H1 (cell line): ENCODE measurements around the gene ELAVL2. TPM values are rescaled to one million over a fixed set of nuclear protein-coding genes. Genes with fewer than 3 reads are reported as not detected.

Experiments used
- CTCF ChIA-PET: fragments of 300-600 bp; sonication (Branson Sonifier 250); formaldehyde crosslinking; loops from one replicate; lab custom pipeline; 2021; ENCODE audit not compliant: partially characterized antibody; lab: Charles Lee
- POLR2A ChIA-PET: fragments of 300-600 bp; sonication (Branson Sonifier 250); formaldehyde crosslinking; loops from one replicate; lab custom pipeline; 2021; ENCODE audit warnings: inconsistent platforms; ENCODE audit not compliant: partially characterized antibody; lab: Charles Lee
- DNase-seq, 2 experiments: peaks; one replicate each; pipeline versions ENCODE4 v3.0.0 to v3.0.0-alpha.2; 2010 to 2022; ENCODE audit warnings: low spot score in 2 of 2, low read depth in 1 of 2, mixed read lengths in 1 of 2
- FAIRE-seq: peaks from 2 replicates; lab custom pipeline; 2011; peaks lifted over from hg19 to GRCh38; lab: Jason Lieb, UNC
- H2AFZ ChIP-seq: 2 replicates; pipeline ENCODE4 v1.8.1; 2012; ENCODE audit warnings: low read length, inconsistent platforms
- H2AK5ac ChIP-seq: 2 replicates; pipeline ENCODE4 v1.6.1; 2013; ENCODE audit warnings: low read depth, low read length
- H2BK120ac ChIP-seq: replicated peaks from 2 replicates; pipeline ENCODE3; 2013; ENCODE audit warnings: low read depth, low read length, inconsistent platforms
- H2BK12ac ChIP-seq: 2 replicates; pipeline ENCODE4 v1.6.1; 2013; ENCODE audit warnings: low read depth, low read length
- H2BK15ac ChIP-seq: 2 replicates; pipeline ENCODE4 v1.6.1; 2013; ENCODE audit warnings: low read length
- H2BK20ac ChIP-seq: 2 replicates; pipeline ENCODE4 v1.6.1; 2013; ENCODE audit warnings: low read length
- H2BK5ac ChIP-seq: 2 replicates; pipeline ENCODE4 v1.6.1; 2013; ENCODE audit warnings: low read depth, low read length
- H3K14ac ChIP-seq: 2 replicates; pipeline ENCODE4 v1.6.1; 2013; ENCODE audit warnings: inconsistent platforms; ENCODE audit not compliant: insufficient read length
- H3K18ac ChIP-seq: 2 replicates; pipeline ENCODE4 v1.6.1; 2013; ENCODE audit warnings: low read length; ENCODE audit errors: extremely low read depth
- H3K23ac ChIP-seq: 2 replicates; pipeline ENCODE4 v1.6.1; 2013; ENCODE audit warnings: inconsistent platforms; ENCODE audit not compliant: insufficient read length
- H3K23me2 ChIP-seq: 2 replicates; pipeline ENCODE4 v1.6.1; 2013; ENCODE audit warnings: low read depth, low read length
- H3K27ac ChIP-seq: 2 replicates; pipeline ENCODE4 v1.6.1; 2011; ENCODE audit warnings: low read depth, low read length, inconsistent platforms
- H3K27me3 ChIP-seq, 4 experiments: replicated peaks in 1 of 4; 1 replicate in 1 of 4; 2 replicates in 3 of 4; pipeline versions ENCODE4 v1.6.1 to v1.8.1; 2011 to 2013; ENCODE audit warnings: low read length in 3 of 4, mild to moderate bottlenecking in 3 of 4, inconsistent platforms in 2 of 4, mixed read lengths in 2 of 4, moderate library complexity in 1 of 4; ENCODE audit not compliant: control insufficient read depth in 3 of 4, insufficient read depth in 3 of 4; ENCODE audit errors: extremely low read depth in 1 of 4
- H3K36me3 ChIP-seq, 4 experiments: 2 replicates each; pipeline versions ENCODE4 v1.6.1 to v1.8.1; 2011 to 2013; ENCODE audit warnings: mild to moderate bottlenecking in 4 of 4, low read length in 3 of 4, moderate library complexity in 2 of 4, control low read depth in 1 of 4, inconsistent platforms in 1 of 4; ENCODE audit not compliant: insufficient read depth in 4 of 4, control insufficient read depth in 2 of 4
- H3K4ac ChIP-seq: replicated peaks from 2 replicates; pipeline ENCODE3; 2013; ENCODE audit warnings: low read length, low read depth, mixed read lengths, inconsistent platforms; ENCODE audit not compliant: insufficient read length
- H3K4me1 ChIP-seq, 4 experiments: replicated peaks in 1 of 4; 1 replicate in 1 of 4; 2 replicates in 3 of 4; pipeline versions ENCODE4 v1.6.1 to v1.8.1; 2011 to 2013; ENCODE audit warnings: low read length in 3 of 4, inconsistent platforms in 2 of 4, mixed read lengths in 1 of 4; ENCODE audit not compliant: insufficient read depth in 4 of 4, control insufficient read depth in 3 of 4
- H3K4me2 ChIP-seq, 2 experiments: 2 replicates each; pipeline versions ENCODE4 v1.6.1 to v1.8.1; 2011 to 2013; ENCODE audit warnings: low read depth in 2 of 2, low read length in 2 of 2, control low read depth in 1 of 2, inconsistent platforms in 1 of 2, mild to moderate bottlenecking in 1 of 2; ENCODE audit not compliant: insufficient read depth in 1 of 2
- H3K4me3 ChIP-seq, 4 experiments: fragments of 200-600, 300-600 bp in 1 of 4; sonication (generic), shearing (Covaris generic), sonication (Bioruptor Twin) in 1 of 4; 2 replicates each; pipeline versions ENCODE4 v1.5.1 to v1.8.1; 2011 to 2016; ENCODE audit warnings: low read length in 4 of 4, low read depth in 3 of 4, control low read depth in 2 of 4, inconsistent platforms in 2 of 4, mild to moderate bottlenecking in 2 of 4, mixed read lengths in 1 of 4, moderate library complexity in 1 of 4; ENCODE audit not compliant: insufficient read depth in 2 of 4; ENCODE audit errors: extremely low read depth in 1 of 4
- H3K56ac ChIP-seq: replicated peaks from 2 replicates; pipeline ENCODE3; 2013; ENCODE audit warnings: low read depth, mild to moderate bottlenecking, mixed read lengths, low read length, inconsistent platforms; ENCODE audit not compliant: insufficient read length
- H3K79me1 ChIP-seq: 2 replicates; pipeline ENCODE4 v1.6.1; 2013; ENCODE audit warnings: low read depth, low read length, control low read depth
- H3K79me2 ChIP-seq, 2 experiments: 2 replicates each; pipeline versions ENCODE4 v1.6.1 to v1.8.1; 2012 to 2013; ENCODE audit warnings: low read length in 2 of 2, mild to moderate bottlenecking in 2 of 2, inconsistent platforms in 1 of 2; ENCODE audit not compliant: insufficient read depth in 2 of 2, control insufficient read depth in 1 of 2
- H3K9ac ChIP-seq, 4 experiments: replicated peaks in 1 of 4; 1 replicate in 1 of 4; 2 replicates in 3 of 4; pipeline versions ENCODE4 v1.6.1 to v1.8.1; 2011 to 2013; ENCODE audit warnings: low read depth in 3 of 4, low read length in 3 of 4, control low read depth in 2 of 4, mild to moderate bottlenecking in 2 of 4, moderate library complexity in 2 of 4, inconsistent platforms in 1 of 4; ENCODE audit errors: extremely low read depth in 1 of 4
- H3K9me3 ChIP-seq, 2 experiments: 2 replicates each; pipeline versions ENCODE4 v1.6.1 to v1.8.1; 2012 to 2013; ENCODE audit warnings: mild to moderate bottlenecking in 2 of 2, moderate library complexity in 2 of 2, control low read depth in 1 of 2, inconsistent platforms in 1 of 2, low read depth in 1 of 2, low read length in 1 of 2, mixed read lengths in 1 of 2; ENCODE audit not compliant: insufficient read depth in 2 of 2
- H4K20me1 ChIP-seq, 2 experiments: replicated peaks in 1 of 2; 2 replicates each; pipeline versions ENCODE3 to v1.8.1; 2011 to 2013; ENCODE audit warnings: inconsistent platforms in 2 of 2, low read length in 2 of 2, mild to moderate bottlenecking in 1 of 2; ENCODE audit not compliant: insufficient read depth in 2 of 2, control insufficient read depth in 1 of 2
- H4K5ac ChIP-seq: 2 replicates; pipeline ENCODE4 v1.6.1; 2013; ENCODE audit warnings: low read length, low read depth, mixed read lengths, inconsistent platforms; ENCODE audit not compliant: insufficient read length
- H4K8ac ChIP-seq: 2 replicates; pipeline ENCODE4 v1.8.0; 2013; ENCODE audit warnings: mild to moderate bottlenecking, moderate library complexity, low read length, inconsistent platforms; ENCODE audit not compliant: insufficient read depth; ENCODE audit errors: extremely low read depth
- H4K91ac ChIP-seq: replicated peaks from 2 replicates; pipeline ENCODE3; 2013; ENCODE audit warnings: low read length, mixed read lengths, inconsistent platforms; ENCODE audit not compliant: insufficient read length
- NRF1 ChIP-seq: IDR thresholded peaks from 2 replicates; pipeline ENCODE4 v1.6.1; 2011; ENCODE audit warnings: mild to moderate bottlenecking, low read depth, low read length, improper control_type of control experiment
- PHF8 ChIP-seq: fragments of 200-600 bp; sonication (generic); conservative IDR thresholded peaks from 2 replicates; pipeline ENCODE4 v1.7.1; 2012; ENCODE audit warnings: low read depth, mild to moderate bottlenecking, inconsistent platforms, low read length, moderate library complexity
- POLR2AphosphoS5 ChIP-seq: IDR thresholded peaks from 2 replicates; pipeline ENCODE4 v1.6.1; 2011; ENCODE audit warnings: low read depth, low read length
- RBBP5 ChIP-seq: IDR thresholded peaks from 2 replicates; pipeline ENCODE4 v1.7.1; 2012; ENCODE audit warnings: low read depth, mild to moderate bottlenecking, inconsistent platforms, low read length, moderate library complexity, borderline replicate concordance
- SAP30 ChIP-seq: fragments of 300-600 bp; sonication (generic); IDR thresholded peaks from 2 replicates; pipeline ENCODE4 v1.7.1; 2012; ENCODE audit warnings: low read length, moderate library complexity, mild to moderate bottlenecking, inconsistent platforms; ENCODE audit not compliant: insufficient read depth, insufficient replicate concordance
- SRF ChIP-seq: IDR thresholded peaks from 2 replicates; pipeline ENCODE4 v1.6.1; 2011; ENCODE audit warnings: mild to moderate bottlenecking, low read depth, low read length, moderate library complexity
- SUZ12 ChIP-seq: fragments of 200-600 bp; sonication (generic); IDR thresholded peaks from 2 replicates; pipeline ENCODE4 v1.6.1; 2012; ENCODE audit warnings: mild to moderate bottlenecking, inconsistent platforms, low read length, moderate library complexity, mixed read lengths
- TAF1 ChIP-seq: IDR thresholded peaks from 2 replicates; pipeline ENCODE4 v1.6.1; 2011; ENCODE audit warnings: mild to moderate bottlenecking, low read depth, low read length
- TBP ChIP-seq: IDR thresholded peaks from 2 replicates; pipeline ENCODE4 v1.6.1; 2011; ENCODE audit warnings: low read depth, low read length, improper control_type of control experiment
- TCF12 ChIP-seq: IDR thresholded peaks from 2 replicates; pipeline ENCODE4 v1.6.1; 2011; ENCODE audit warnings: low read depth, mild to moderate bottlenecking, low read length
- WGBS, 2 experiments: shearing (Covaris generic) in 1 of 2; methylation state at CpG; one replicate each; pipeline versions ENCODE4 v1.1.6 to v1.1.7; 2013 to 2015; ENCODE audit warnings: low lambda C conversion rate in 2 of 2, mixed read lengths in 2 of 2, inconsistent platforms in 1 of 2, low coverage in 1 of 2, missing lambda C conversion rate in 1 of 2; ENCODE audit not compliant: insufficient replicate concordance in 2 of 2, insufficient coverage in 1 of 2, insufficient read length in 1 of 2; ENCODE audit errors: extremely low coverage in 1 of 2, missing lambda C conversion rate in 1 of 2; 5-methylcytosine and 5-hydroxymethylcytosine counted together
- polyA plus RNA-seq, 7 experiments: library from polyadenylated mRNA; depleted of rRNA in 3 of 7; stranded (reverse) in 5 of 7; unstranded in 2 of 7; fragments of >200 nt in 5 of 7; fragments of 200-250 nt in 2 of 7; gene quantifications; 1 replicate in 5 of 7; 2 replicates in 1 of 7; 4 replicates in 1 of 7; pipeline versions ENCODE4 v1.2.1 to v1.2.3, GENCODE V29; 2011 to 2013; ENCODE audit warnings: missing spikeins in 2 of 7, mixed read lengths in 2 of 7
- total RNA-seq: library from RNA; stranded (reverse); fragmentation: NEBNext Ultra II Directional; extraction: Animal tissue kit (Norgen Biotek cat#: 25700); gene quantifications from 2 replicates; pipeline ENCODE4 v1.2.1, GENCODE V29; 2021
- TF ChIP-seq, protein P1 (sequence below), 3 experiments: IDR thresholded peaks; 1 replicate in 2 of 3; 2 replicates in 1 of 3; pipeline versions ENCODE4 v1.5.1 to v1.6.1; 2011; ENCODE audit warnings: low read length in 3 of 3, mild to moderate bottlenecking in 3 of 3, inconsistent platforms in 2 of 3, low read depth in 1 of 3, moderate library complexity in 1 of 3; ENCODE audit not compliant: insufficient read depth in 1 of 3; ENCODE audit errors: control extremely low read depth in 1 of 3

ELAVL2 gene
- total and polyA plus RNA-seq, 2 of the 8 experiments (the other 6 are each of a cell fraction or from before 2014, with no cell fraction given) = 4.9 to 21.9 TPM

- H2BK5ac ChIP-seq = no peak overlapping the region
- H3K23me2 ChIP-seq = no peaks in the 10 kb centered on the region
- H4K8ac ChIP-seq = no peak overlapping the region
- H3K4ac ChIP-seq = no peak overlapping the region
- H2AFZ ChIP-seq = no peak overlapping the region
- H2BK15ac ChIP-seq = no peak overlapping the region
- 100% methylated on average over 1 of the region's 1 CpG; no CpG with 5 or more reads in 1 of the 2 experiments for WGBS, 2 experiments
- H3K4me2 ChIP-seq = no peak overlapping the region
- FAIRE-seq (no peak), DNase-seq (no peak)
- H2AK5ac ChIP-seq = no peak overlapping the region
- no peak overlapping the region for H3K18ac ChIP-seq
- CTCF ChIA-PET = interaction anchor here (0.8 to 1.4 kb wide), 3 partner anchors 11 to 37 kb away, joined by 3 to 6 read pairs (median 4); no protein-coding TSS in a partner anchor
- no peak overlapping the region for H3K27ac ChIP-seq
- POLR2A ChIA-PET = interaction anchor here (0.6 to 2.7 kb wide), 2 partner anchors 11 to 1056 kb away, joined by 5 to 8 read pairs; no protein-coding TSS in a partner anchor
- H3K27me3 ChIP-seq = no peaks in the 10 kb centered on the region
- H2BK12ac ChIP-seq = no peak overlapping the region
- H3K9ac ChIP-seq = no peak overlapping the region
- H4K5ac ChIP-seq = no peak overlapping the region
- H3K79me1 ChIP-seq = no peaks in the 10 kb centered on the region; the same call in 1 of the 2 replicates
- H3K79me2 ChIP-seq = peaks cover 0 to 98% of the 10 kb centered on the region in 2 experiments; a peak in 3 of 4 replicates
- no peak overlapping the region for H3K14ac ChIP-seq
- H3K4me3 ChIP-seq = no peak overlapping the region
- no peak overlapping the region for H3K23ac ChIP-seq
- no peak overlapping the region for H2BK20ac ChIP-seq
- H3K36me3 ChIP-seq = no peaks in the 10 kb centered on the region
- H2BK120ac ChIP-seq = no peak overlapping the region
- H3K56ac ChIP-seq = no peak overlapping the region
- peaks cover 0 to under 1% of the 10 kb centered on the region in 2 experiments for H4K20me1 ChIP-seq
- no peaks in the 10 kb centered on the region for H3K9me3 ChIP-seq
- no peak overlapping the region for H4K91ac ChIP-seq
- peaks cover 4 to 10% (median 6%) of the 10 kb centered on the region in 4 experiments; a peak in 6 of 7 replicates for H3K4me1 ChIP-seq
- TF ChIP-seq, protein P1, sequence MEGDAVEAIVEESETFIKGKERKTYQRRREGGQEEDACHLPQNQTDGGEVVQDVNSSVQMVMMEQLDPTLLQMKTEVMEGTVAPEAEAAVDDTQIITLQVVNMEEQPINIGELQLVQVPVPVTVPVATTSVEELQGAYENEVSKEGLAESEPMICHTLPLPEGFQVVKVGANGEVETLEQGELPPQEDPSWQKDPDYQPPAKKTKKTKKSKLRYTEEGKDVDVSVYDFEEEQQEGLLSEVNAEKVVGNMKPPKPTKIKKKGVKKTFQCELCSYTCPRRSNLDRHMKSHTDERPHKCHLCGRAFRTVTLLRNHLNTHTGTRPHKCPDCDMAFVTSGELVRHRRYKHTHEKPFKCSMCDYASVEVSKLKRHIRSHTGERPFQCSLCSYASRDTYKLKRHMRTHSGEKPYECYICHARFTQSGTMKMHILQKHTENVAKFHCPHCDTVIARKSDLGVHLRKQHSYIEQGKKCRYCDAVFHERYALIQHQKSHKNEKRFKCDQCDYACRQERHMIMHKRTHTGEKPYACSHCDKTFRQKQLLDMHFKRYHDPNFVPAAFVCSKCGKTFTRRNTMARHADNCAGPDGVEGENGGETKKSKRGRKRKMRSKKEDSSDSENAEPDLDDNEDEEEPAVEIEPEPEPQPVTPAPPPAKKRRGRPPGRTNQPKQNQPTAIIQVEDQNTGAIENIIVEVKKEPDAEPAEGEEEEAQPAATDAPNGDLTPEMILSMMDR (IDR thresholded peaks at IDR 0.05; ENCODE audit: control extremely low read depth in 1 of 3, insufficient read depth in 1 of 3, low read depth in 1 of 3, low read length in 3 of 3) = no peak
- TF ChIP-seq TBP (no peak), SAP30 (no peak), NRF1 (no peak), TAF1 (no peak), RBBP5 (no peak), TCF12 (no peak), SRF (no peak), SUZ12 (no peak), POLR2AphosphoS5 (no peak), PHF8 (no peak)
These were observed 42.5 kb downstream of the ELAVL2 start for GRCh38 chr9:23783509-23783908.
